ENCODE measurements around the gene HPCA. TPM values are rescaled to one million over a fixed set of nuclear protein-coding genes. Genes with fewer than 3 reads are reported as not detected.

The HPCA gene
- total and polyA plus RNA-seq, 2 donors, result 0.24 to 0.34 TPM

- no peak overlapping the region for H3K27ac ChIP-seq (ENCODE audit: low read depth in 1 of 2, low read length in 1 of 2)
- peaks cover 0 to 9% of the 10 kb centered on the region in 2 donors for H3K4me1 ChIP-seq (ENCODE audit: control insufficient read depth in 2 of 2, insufficient read depth in 2 of 2, low read length in 2 of 2)
- H3K36me3 ChIP-seq (ENCODE audit: control insufficient read depth in 2 of 2, insufficient read depth in 2 of 2, low read length in 1 of 2), result no peaks in the 10 kb centered on the region
- H3K9me3 ChIP-seq (ENCODE audit: control insufficient read depth in 2 of 2, insufficient read depth in 1 of 2, low read length in 1 of 2), result no peaks in the 10 kb centered on the region
- 92% methylated on average over 13 of the region's 13 CpGs for WGBS
- no peak overlapping the region for H3K4me3 ChIP-seq (ENCODE audit: low read length in 2 of 2)
- no peak for DNase-seq (ENCODE audit: low read depth in 6 of 9, low spot score in 9 of 9)
- peaks cover 3 to 74% of the 10 kb centered on the region in 2 donors for H3K27me3 ChIP-seq (ENCODE audit: control insufficient read depth in 2 of 2, insufficient read depth in 1 of 2, low read length in 1 of 2)
Observed at GRCh38 chr1:32877211-32878110, 8.8 kb upstream of the HPCA start.

GRCh38 chr1:32878183-32878582 lies 8.1 kb upstream of the HPCA start:
- Histone ChIP-seq H3K36me3 (ENCODE audit: control insufficient read depth in 2 of 2, insufficient read depth in 2 of 2, low read length in 1 of 2) (no peaks in the 10 kb centered on the region), H3K27ac (ENCODE audit: low read depth in 1 of 2, low read length in 1 of 2) (no peak overlapping the region), H3K27me3 (ENCODE audit: control insufficient read depth in 2 of 2, insufficient read depth in 1 of 2, low read length in 1 of 2) (peaks cover 2 to 75% of the 10 kb centered on the region in 2 donors), H3K9me3 (ENCODE audit: control insufficient read depth in 2 of 2, insufficient read depth in 1 of 2, low read length in 1 of 2) (no peaks in the 10 kb centered on the region), H3K4me1 (ENCODE audit: control insufficient read depth in 2 of 2, insufficient read depth in 2 of 2, low read length in 2 of 2) (peaks cover 0 to 4% of the 10 kb centered on the region in 2 donors), H3K4me3 (ENCODE audit: low read length in 2 of 2) (no peak overlapping the region)
- 90% methylated on average over 6 of the region's 6 CpGs for WGBS
- DNase-seq (ENCODE audit: low read depth in 6 of 9, low spot score in 9 of 9), result no peak

DNA sequence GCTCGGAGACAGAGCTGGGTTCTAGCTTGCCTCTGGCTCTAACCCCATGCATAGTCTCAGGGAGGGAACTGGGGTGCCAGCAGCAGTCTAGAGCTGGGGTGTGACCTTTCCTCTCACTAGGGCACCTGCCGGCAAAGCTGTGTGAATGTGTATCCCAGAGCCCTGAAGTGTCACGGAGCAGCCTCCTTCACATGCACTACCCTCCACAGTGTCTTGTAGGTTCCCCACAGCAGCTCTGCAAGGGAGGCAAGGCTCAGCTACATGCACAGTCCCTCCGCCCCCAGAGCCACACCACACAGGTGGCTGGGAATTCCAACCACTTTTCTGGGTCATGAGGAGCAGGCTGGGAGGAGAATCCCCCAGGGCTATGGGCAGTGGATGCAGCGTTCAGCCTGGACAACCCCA lies 7.7 kb upstream of the HPCA start:
- H3K27me3 ChIP-seq (ENCODE audit: control insufficient read depth in 2 of 2, insufficient read depth in 1 of 2, low read length in 1 of 2), result peaks cover 2 to 75% of the 10 kb centered on the region in 2 donors
- no peak overlapping the region for H3K4me3 ChIP-seq (ENCODE audit: low read length in 2 of 2)
- no peak overlapping the region for H3K27ac ChIP-seq (ENCODE audit: low read depth in 1 of 2, low read length in 1 of 2)
- H3K9me3 ChIP-seq (ENCODE audit: control insufficient read depth in 2 of 2, insufficient read depth in 1 of 2, low read length in 1 of 2), result no peaks in the 10 kb centered on the region
- 91% methylated on average over 5 of the region's 5 CpGs for WGBS
- no peaks in the 10 kb centered on the region for H3K36me3 ChIP-seq (ENCODE audit: control insufficient read depth in 2 of 2, insufficient read depth in 2 of 2, low read length in 1 of 2)
- DNase-seq (ENCODE audit: low read depth in 6 of 9, low spot score in 9 of 9), result no peak
- peaks cover 0 to 4% of the 10 kb centered on the region in 2 donors for H3K4me1 ChIP-seq (ENCODE audit: control insufficient read depth in 2 of 2, insufficient read depth in 2 of 2, low read length in 2 of 2)

GRCh38 chr1:32881291-32881690 lies 5.0 kb upstream of the HPCA start:
- H3K9me3 ChIP-seq (ENCODE audit: control insufficient read depth in 2 of 2, insufficient read depth in 1 of 2, low read length in 1 of 2), result peaks cover 0 to 3% of the 10 kb centered on the region in 2 donors
- WGBS, result 92% methylated on average over 5 of the region's 5 CpGs
- peaks cover 0 to 3% of the 10 kb centered on the region in 2 donors for H3K4me1 ChIP-seq (ENCODE audit: control insufficient read depth in 2 of 2, insufficient read depth in 2 of 2, low read length in 2 of 2)
- no peak overlapping the region for H3K27ac ChIP-seq (ENCODE audit: low read depth in 1 of 2, low read length in 1 of 2)
- H3K27me3 ChIP-seq (ENCODE audit: control insufficient read depth in 2 of 2, insufficient read depth in 1 of 2, low read length in 1 of 2), result peaks cover 22 to 81% of the 10 kb centered on the region in 2 donors
- no peaks in the 10 kb centered on the region for H3K36me3 ChIP-seq (ENCODE audit: control insufficient read depth in 2 of 2, insufficient read depth in 2 of 2, low read length in 1 of 2)
- no peak overlapping the region for H3K4me3 ChIP-seq (ENCODE audit: low read length in 2 of 2)
- no peak for DNase-seq (ENCODE audit: low read depth in 6 of 9, low spot score in 9 of 9)

DNA sequence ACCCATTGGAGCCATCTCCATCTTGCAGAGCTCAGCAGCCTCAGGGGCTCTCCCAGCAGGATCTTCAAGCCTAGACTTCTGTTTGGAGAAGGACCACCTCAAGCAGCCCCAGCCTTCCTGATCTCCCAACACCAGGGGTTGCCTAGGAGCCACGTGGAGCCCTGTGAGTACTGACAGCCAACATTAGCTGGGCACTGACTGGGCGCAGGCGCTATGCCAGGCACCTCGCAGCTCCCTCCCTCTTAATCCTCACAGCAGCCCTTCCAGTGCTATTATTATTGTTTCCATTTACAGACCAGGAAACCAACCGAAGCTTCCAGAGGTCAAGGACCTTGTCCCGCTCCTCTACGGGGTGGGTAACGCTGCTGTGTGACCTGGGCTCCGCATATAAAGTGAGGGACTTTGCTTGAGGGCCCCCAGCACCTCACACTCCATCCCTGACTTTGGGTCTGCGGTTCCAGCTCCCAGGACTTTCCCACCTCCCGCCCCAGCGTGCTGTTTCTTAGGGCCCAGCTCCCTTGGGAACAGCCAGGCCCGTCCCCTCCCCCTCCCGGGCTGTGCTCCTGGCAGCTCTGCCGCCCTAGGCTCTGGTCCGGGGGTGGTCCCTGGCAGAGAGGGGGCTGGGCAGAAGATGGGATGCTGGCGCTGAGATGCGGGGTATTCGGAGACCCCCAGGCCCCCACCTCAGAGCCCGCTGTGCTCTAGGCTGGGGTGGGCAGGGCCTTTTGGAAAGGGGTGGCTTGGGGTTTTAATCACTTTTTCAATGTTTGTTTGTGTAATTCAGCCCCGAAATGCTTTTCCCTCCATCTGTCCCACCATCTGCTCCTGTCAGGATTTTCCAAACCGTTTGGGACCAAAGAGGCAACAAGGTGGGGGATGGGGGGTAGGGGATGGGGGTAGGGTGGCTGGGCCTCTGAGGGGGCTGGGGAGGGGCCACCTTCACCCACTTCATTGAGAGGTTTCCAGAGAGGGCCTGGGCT lies 4.1 kb upstream of the HPCA start:
- no peak for DNase-seq (ENCODE audit: low read depth in 6 of 9, low spot score in 9 of 9)
- WGBS, result 36% methylated on average over 22 of the region's 22 CpGs

DNA sequence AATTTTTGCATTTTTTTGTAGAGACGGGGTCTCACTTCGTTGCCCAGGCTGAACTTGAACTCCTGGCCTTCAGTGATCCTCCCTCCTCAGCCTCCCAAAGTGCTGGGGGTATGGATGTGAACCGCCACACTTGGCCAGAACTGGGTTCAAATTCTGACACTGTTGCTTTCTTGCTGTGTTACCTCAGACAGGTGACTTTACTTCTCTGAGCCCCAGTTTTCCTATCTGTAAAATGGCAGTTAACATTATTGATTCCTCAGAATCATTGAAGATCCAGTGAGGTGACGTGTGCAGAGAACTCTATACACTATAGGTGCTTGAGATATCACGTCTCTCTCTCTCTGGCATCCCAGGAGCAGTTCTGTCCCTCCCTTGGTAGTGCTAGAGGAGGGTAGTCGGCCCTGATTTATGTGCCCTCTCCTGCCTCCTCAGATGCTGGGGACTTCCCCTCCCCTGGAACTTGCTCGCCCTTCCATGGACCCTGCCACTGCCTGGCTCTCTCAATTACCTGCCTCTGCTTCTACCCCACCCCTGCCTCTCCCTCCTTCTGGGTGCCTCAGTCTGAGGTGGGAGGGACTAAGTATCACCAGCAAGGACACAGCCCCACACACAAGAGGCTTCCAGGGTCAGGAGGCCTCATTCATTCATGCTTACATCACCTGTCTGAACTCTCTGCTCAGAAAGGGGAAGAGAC lies 2.8 kb upstream of the HPCA start:
- no peak overlapping the region for H3K4me3 ChIP-seq (ENCODE audit: low read length in 2 of 2)
- DNase-seq (ENCODE audit: low read depth in 6 of 9, low spot score in 9 of 9), result no peak
- WGBS, result 85% methylated on average over 7 of the region's 7 CpGs
- peaks cover 0 to 3% of the 10 kb centered on the region in 2 donors for H3K9me3 ChIP-seq (ENCODE audit: control insufficient read depth in 2 of 2, insufficient read depth in 1 of 2, low read length in 1 of 2)
- H3K36me3 ChIP-seq (ENCODE audit: control insufficient read depth in 2 of 2, insufficient read depth in 2 of 2, low read length in 1 of 2), result no peaks in the 10 kb centered on the region
- H3K27ac ChIP-seq (ENCODE audit: low read depth in 1 of 2, low read length in 1 of 2), result no peak overlapping the region
- peaks cover 0 to 4% of the 10 kb centered on the region in 2 donors for H3K4me1 ChIP-seq (ENCODE audit: control insufficient read depth in 2 of 2, insufficient read depth in 2 of 2, low read length in 2 of 2)
- peaks cover 32 to 81% of the 10 kb centered on the region in 2 donors for H3K27me3 ChIP-seq (ENCODE audit: control insufficient read depth in 2 of 2, insufficient read depth in 1 of 2, low read length in 1 of 2)

More for the DNA sequence above, 4.1 kb upstream of the HPCA start:
- Histone ChIP-seq H3K27ac (ENCODE audit: low read depth in 1 of 2, low read length in 1 of 2) (no peak overlapping the region), H3K36me3 (ENCODE audit: control insufficient read depth in 2 of 2, insufficient read depth in 2 of 2, low read length in 1 of 2) (no peaks in the 10 kb centered on the region), H3K27me3 (ENCODE audit: control insufficient read depth in 2 of 2, insufficient read depth in 1 of 2, low read length in 1 of 2) (peaks cover 30 to 81% of the 10 kb centered on the region in 2 donors), H3K9me3 (ENCODE audit: control insufficient read depth in 2 of 2, insufficient read depth in 1 of 2, low read length in 1 of 2) (peaks cover 0 to 3% of the 10 kb centered on the region in 2 donors), H3K4me3 (ENCODE audit: low read length in 2 of 2) (no peak overlapping the region), H3K4me1 (ENCODE audit: control insufficient read depth in 2 of 2, insufficient read depth in 2 of 2, low read length in 2 of 2) (peaks cover 0 to 4% of the 10 kb centered on the region in 2 donors)

GRCh38 chr1:32884032-32884372 lies 2.3 kb upstream of the HPCA start:
- peaks cover 34 to 82% of the 10 kb centered on the region in 2 donors for H3K27me3 ChIP-seq (ENCODE audit: control insufficient read depth in 2 of 2, insufficient read depth in 1 of 2, low read length in 1 of 2)
- WGBS, result 56% methylated on average over 4 of the region's 4 CpGs

DNA sequence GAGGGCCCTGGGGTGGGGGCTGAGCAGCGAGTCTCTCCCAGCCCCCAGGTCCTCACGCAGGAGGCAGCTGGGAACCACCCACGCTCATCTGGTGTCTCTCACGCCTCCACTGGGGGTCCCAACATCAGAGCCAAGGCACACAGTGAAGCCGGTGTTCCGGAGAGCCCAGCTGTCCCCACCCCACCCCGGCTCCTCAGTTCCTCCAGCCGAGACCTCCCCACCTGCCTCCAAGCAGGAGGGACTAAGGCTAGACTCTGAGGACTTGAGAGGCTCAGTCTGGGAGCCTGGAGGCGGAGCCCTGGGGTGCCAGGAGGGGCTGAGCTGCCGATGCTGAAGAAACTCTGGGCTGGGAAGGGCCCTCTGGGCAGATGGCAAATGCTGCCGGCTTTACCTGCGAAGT lies 1.6 kb upstream of the HPCA start:
- Histone ChIP-seq H3K27me3 (ENCODE audit: control insufficient read depth in 2 of 2, insufficient read depth in 1 of 2, low read length in 1 of 2) (peaks cover 34 to 86% of the 10 kb centered on the region in 2 donors), H3K27ac (ENCODE audit: low read depth in 1 of 2, low read length in 1 of 2) (no peak overlapping the region), H3K4me3 (ENCODE audit: low read length in 2 of 2) (no peak overlapping the region), H3K36me3 (ENCODE audit: control insufficient read depth in 2 of 2, insufficient read depth in 2 of 2, low read length in 1 of 2) (no peaks in the 10 kb centered on the region), H3K4me1 (ENCODE audit: control insufficient read depth in 2 of 2, insufficient read depth in 2 of 2, low read length in 2 of 2) (peaks cover 0 to 4% of the 10 kb centered on the region in 2 donors), H3K9me3 (ENCODE audit: control insufficient read depth in 2 of 2, insufficient read depth in 1 of 2, low read length in 1 of 2) (peaks cover 0 to 3% of the 10 kb centered on the region in 2 donors)
- no peak for DNase-seq (ENCODE audit: low read depth in 6 of 9, low spot score in 9 of 9)
- 54% methylated on average over 12 of the region's 12 CpGs for WGBS

More at GRCh38 chr1:32884032-32884372, 2.3 kb upstream of the HPCA start:
- H3K27ac ChIP-seq (ENCODE audit: low read depth in 1 of 2, low read length in 1 of 2), result no peak overlapping the region
- H3K36me3 ChIP-seq (ENCODE audit: control insufficient read depth in 2 of 2, insufficient read depth in 2 of 2, low read length in 1 of 2), result no peaks in the 10 kb centered on the region
- H3K9me3 ChIP-seq (ENCODE audit: control insufficient read depth in 2 of 2, insufficient read depth in 1 of 2, low read length in 1 of 2), result peaks cover 0 to 3% of the 10 kb centered on the region in 2 donors
- H3K4me1 ChIP-seq (ENCODE audit: control insufficient read depth in 2 of 2, insufficient read depth in 2 of 2, low read length in 2 of 2), result peaks cover 0 to 4% of the 10 kb centered on the region in 2 donors
- no peak for DNase-seq (ENCODE audit: low read depth in 6 of 9, low spot score in 9 of 9)
- H3K4me3 ChIP-seq (ENCODE audit: low read length in 2 of 2), result no peak overlapping the region
